Heart right ventricle (tissue), 16 donors: ENCODE results near the gene PSAP. TPM values are rescaled to one million over a fixed set of nuclear protein-coding genes. Genes with fewer than 3 reads are reported as not detected.
A peak's percentile ranks its signal among the peaks of the same experiment; 100 is the strongest.

Source experiments
- ATAC-seq, 8 donors: fragments of 200-7000 bp; cut with Tn5 transposase; one replicate each; pipeline ENCODE4 v1.9.1; 2020; ENCODE audit warnings: mild to moderate bottlenecking in 8 of 8, moderate library complexity in 8 of 8, moderate number of reproducible peaks in 1 of 8
- DNase-seq, 2 donors: peaks; one replicate each; pipeline ENCODE4 v3.0.0-alpha.2; 2020
- H3K27ac ChIP-seq, 10 donors: fragments of 200-600 bp; sonication (generic) in 2 of 10; one replicate each; pipeline versions ENCODE4 v1.5.0 to v1.8.0; 2020 to 2022; ENCODE audit warnings: mild to moderate bottlenecking in 3 of 10
- H3K27me3 ChIP-seq, 7 donors: fragments of 200-600 bp; one replicate each; pipeline ENCODE4 v1.8.0; 2021 to 2022; ENCODE audit warnings: mild to moderate bottlenecking in 2 of 7
- H3K36me3 ChIP-seq, 9 donors: fragments of 200-600 bp; sonication (generic) in 1 of 9; one replicate each; pipeline versions ENCODE4 v1.5.0 to v1.8.0; 2020 to 2022; ENCODE audit warnings: mild to moderate bottlenecking in 2 of 9
- H3K4me1 ChIP-seq, 9 donors: fragments of 200-600 bp; sonication (generic) in 1 of 9; one replicate each; pipeline versions ENCODE4 v1.5.0 to v1.8.0; 2020 to 2022; ENCODE audit warnings: mild to moderate bottlenecking in 4 of 9
- H3K4me3 ChIP-seq, 10 donors: fragments of 200-600 bp; sonication (generic) in 2 of 10; one replicate each; pipeline versions ENCODE4 v1.5.0 to v1.8.0; 2020 to 2022; ENCODE audit warnings: mild to moderate bottlenecking in 7 of 10, moderate library complexity in 2 of 10
- H3K9me3 ChIP-seq, 11 donors: fragments of 200-600 bp in 10 of 11; sonication (generic) in 2 of 11; one replicate each; pipeline versions ENCODE4 v1.5.0 to v1.8.0; 2013 to 2022; ENCODE audit warnings: mild to moderate bottlenecking in 2 of 11, control low read depth in 1 of 11, moderate library complexity in 1 of 11
- WGBS, 2 donors: extraction: QIAGEN DNeasy Blood & Tissue Kit; methylation state at CpG; one replicate each; pipeline ENCODE4 v1.1.7; 2013; ENCODE audit warnings: inconsistent platforms in 1 of 2; 5-methylcytosine and 5-hydroxymethylcytosine counted together
- intact Hi-C, 10 donors: fragments of 100-400 bp; cut with DNase I; formaldehyde crosslinking; loops; one replicate each; pipeline versions ENCODE4 v1.11.1 to v1.14.2; 2022
- polyA plus RNA-seq, 2 donors: library from polyadenylated mRNA; stranded (reverse); fragments of 200-250 nt; gene quantifications; one replicate each; pipeline ENCODE4 v1.2.3, GENCODE V29; 2013
- total RNA-seq, 10 donors: library from RNA; stranded (reverse); fragmentation: NEBNext Ultra II Directional in 3 of 10; extraction: Animal tissue kit (Norgen Biotek cat#: 25700) in 3 of 10; gene quantifications; one replicate each; pipeline versions ENCODE4 v1.2.1 to v1.2.4, GENCODE V29; 2021 to 2023
- TF ChIP-seq, protein P1 (sequence below), 9 donors: fragments of 200-600 bp; sonication (generic) in 2 of 9; IDR thresholded peaks; one replicate each; pipeline versions ENCODE4 v1.5.0 to v1.8.0; 2021 to 2022; ENCODE audit warnings: antibody characterized with exemption in 9 of 9, mild to moderate bottlenecking in 5 of 9, moderate library complexity in 1 of 9
- donor health status: Arrhythmogenic right ventricular cardiomyopathy.
- donor health status: ischemic (EF 13 %, LVEDD 7.1; RV severe dilation, severe dysfunction).
- donor health status: healthy with polysubstance abuse.
- donor health status: DM: no; HTN: yes; CAD: no.
- donor health status: DM: no; HTN: no; CAD: no.
- donor health status: ischemic (EF 25% LVEDD 6.9; RV normal size, moderate dysfunction).
- donor health status: ischemic (EF 25% LVEDD 5.7; RV mildly dilated, moderate dysfunction).
- donor health status: healthy.
- donor health status: DM: yes; HTN: yes; CAD: no.
- donor health status: Ischemic cardiomyopathy.
- donor health status: ischemic (EF 35%, LVEDD 5.7; RV mildly dilated, moderate dysfunction).
- donor health status: nonischemic (EF 11% LVEDD 7.7; RV severe dilation, severe dysfunction).
- donor health status: DM: yes; HTN: yes; CAD: no.
- donor health status: PGD.
- donor health status: ischemic (EF 29% LVEDD 5.4; RV normal size, mild dysfunction).
- donor health status: nonischemic (EF 23%, LVEDD 6.1; RV moderate dilation, normal function).

PSAP gene
- total and polyA plus RNA-seq, 12 donors, result 443 to 2,078 (median 1,616) TPM

- Histone ChIP-seq H3K27me3 (no peaks in the 10 kb centered on the region), H3K27ac (no peak overlapping the region), H3K9me3 (no peaks in the 10 kb centered on the region), H3K36me3 (no peaks in the 10 kb centered on the region), H3K4me1 (peaks cover 2 to 21% (median 15%) of the 10 kb centered on the region in 9 donors), H3K4me3 (no peak overlapping the region)
- intact Hi-C loops, result no loop called here
- TF ChIP-seq, protein P1, sequence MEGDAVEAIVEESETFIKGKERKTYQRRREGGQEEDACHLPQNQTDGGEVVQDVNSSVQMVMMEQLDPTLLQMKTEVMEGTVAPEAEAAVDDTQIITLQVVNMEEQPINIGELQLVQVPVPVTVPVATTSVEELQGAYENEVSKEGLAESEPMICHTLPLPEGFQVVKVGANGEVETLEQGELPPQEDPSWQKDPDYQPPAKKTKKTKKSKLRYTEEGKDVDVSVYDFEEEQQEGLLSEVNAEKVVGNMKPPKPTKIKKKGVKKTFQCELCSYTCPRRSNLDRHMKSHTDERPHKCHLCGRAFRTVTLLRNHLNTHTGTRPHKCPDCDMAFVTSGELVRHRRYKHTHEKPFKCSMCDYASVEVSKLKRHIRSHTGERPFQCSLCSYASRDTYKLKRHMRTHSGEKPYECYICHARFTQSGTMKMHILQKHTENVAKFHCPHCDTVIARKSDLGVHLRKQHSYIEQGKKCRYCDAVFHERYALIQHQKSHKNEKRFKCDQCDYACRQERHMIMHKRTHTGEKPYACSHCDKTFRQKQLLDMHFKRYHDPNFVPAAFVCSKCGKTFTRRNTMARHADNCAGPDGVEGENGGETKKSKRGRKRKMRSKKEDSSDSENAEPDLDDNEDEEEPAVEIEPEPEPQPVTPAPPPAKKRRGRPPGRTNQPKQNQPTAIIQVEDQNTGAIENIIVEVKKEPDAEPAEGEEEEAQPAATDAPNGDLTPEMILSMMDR (IDR thresholded peaks at IDR 0.05), result no peak
- ATAC-seq (no peak), DNase-seq (no peak)
- WGBS, 2 donors, result 94 to 96% methylated on average over 18 of the region's 18 CpGs
These were observed 66.3 kb downstream of the PSAP start for GRCh38 chr10:71784679-71785272.

DNA sequence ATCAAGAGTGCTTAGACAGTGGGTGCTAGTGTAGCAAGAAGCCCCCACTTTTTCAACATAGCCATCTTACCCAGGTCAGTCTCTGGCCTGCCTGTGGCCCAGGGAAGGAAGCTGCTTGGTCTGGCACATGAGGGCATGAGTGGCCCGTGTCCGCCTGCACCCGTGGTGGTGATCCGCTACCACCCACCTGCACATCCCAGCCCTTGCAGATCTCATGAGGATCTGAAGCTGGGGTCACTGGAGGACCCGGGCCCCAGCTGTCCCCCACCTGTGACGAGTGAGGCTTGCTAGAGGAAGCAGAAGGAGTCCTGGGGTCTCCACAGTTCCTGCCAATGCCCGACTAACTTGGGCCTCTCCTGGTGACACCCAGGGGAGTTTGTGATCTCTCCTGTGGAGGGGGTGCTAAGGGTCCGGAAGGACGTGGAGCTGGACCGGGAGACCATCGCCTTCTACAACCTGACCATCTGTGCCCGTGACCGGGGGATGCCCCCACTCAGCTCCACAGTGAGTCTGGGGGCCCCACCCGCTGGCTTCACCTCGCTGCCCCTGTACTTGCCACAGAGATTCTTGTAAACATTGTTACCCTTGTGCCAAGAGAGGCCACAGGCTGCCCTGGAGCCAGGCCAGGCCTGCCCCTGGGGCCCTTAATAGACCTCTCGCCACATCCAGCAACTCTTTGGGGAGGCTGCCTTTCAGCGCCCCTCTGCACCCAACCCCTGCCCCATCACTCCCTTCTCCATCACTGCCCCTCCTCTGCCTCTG lies 67.0 kb downstream of the PSAP start:
- intact Hi-C loops, result no loop called here

GRCh38 chr10:71782917-71783490 lies 68.0 kb downstream of the PSAP start:
- Histone ChIP-seq H3K27me3 (no peaks in the 10 kb centered on the region), H3K9me3 (no peaks in the 10 kb centered on the region), H3K4me1 (peaks cover 2 to 27% (median 15%) of the 10 kb centered on the region in 9 donors), H3K27ac (peak overlapping the region in 2 of 10 donors; percentile 2 to 36), H3K4me3 (no peak overlapping the region), H3K36me3 (no peaks in the 10 kb centered on the region)
- WGBS, 2 donors, result 42 to 46% methylated on average over 7 of the region's 7 CpGs
- DNase-seq, result no peak
- intact Hi-C loops, result no loop called here
- TF ChIP-seq, protein P1 (IDR thresholded peaks at IDR 0.05), result no peak
- peak in 7 of 8 donors; percentile 26 to 71 (median 64) for ATAC-seq

More for the DNA sequence above, 67.0 kb downstream of the PSAP start:
- H3K4me3 ChIP-seq, result no peak overlapping the region
- ATAC-seq (no peak), DNase-seq (no peak)
- TF ChIP-seq, protein P1 (IDR thresholded peaks at IDR 0.05), result no peak
- 90 to 92% methylated on average over 17 of the region's 17 CpGs for WGBS, 2 donors
- no peaks in the 10 kb centered on the region for H3K27me3 ChIP-seq
- H3K4me1 ChIP-seq, result peaks cover 2 to 21% (median 15%) of the 10 kb centered on the region in 9 donors
- no peaks in the 10 kb centered on the region for H3K9me3 ChIP-seq
- H3K27ac ChIP-seq, result no peak overlapping the region
- H3K36me3 ChIP-seq, result no peaks in the 10 kb centered on the region

DNA sequence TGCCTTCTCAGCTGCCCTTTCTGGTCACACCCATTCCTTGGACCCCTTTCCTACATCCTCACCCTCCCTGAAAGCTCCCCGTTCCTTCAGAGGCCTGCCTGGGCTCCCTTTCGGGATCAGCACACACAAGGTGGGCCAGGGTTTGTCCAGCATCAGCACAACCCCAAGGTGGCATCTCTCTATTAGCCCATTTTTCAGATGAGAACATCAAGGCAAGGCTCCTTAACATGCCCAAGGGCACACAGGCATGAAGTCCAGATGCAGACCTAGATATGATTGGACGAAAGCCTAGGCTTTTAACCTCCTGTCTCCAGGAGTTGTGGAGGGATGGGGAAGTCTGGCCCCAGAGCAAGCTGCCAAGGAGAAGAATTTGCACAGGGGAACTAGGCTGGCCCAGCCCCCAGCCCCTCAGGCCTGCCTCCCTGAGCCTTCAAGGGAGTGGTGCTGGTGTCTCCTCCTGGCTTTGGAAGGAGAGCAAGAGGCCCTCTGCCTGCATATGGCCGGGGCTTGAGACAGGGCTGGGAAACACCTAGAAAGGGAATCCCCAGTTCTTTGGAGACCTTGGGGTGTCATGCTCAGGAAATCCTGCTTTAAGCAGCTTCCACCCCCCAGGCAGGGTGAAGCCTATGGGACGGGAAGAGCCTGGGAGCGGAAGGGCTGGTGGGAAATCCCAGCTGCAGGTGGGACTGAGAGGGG lies 68.7 kb downstream of the PSAP start:
- 79 to 84% methylated on average over 6 of the region's 6 CpGs for WGBS, 2 donors
- H3K36me3 ChIP-seq, result no peaks in the 10 kb centered on the region
- H3K9me3 ChIP-seq, result no peaks in the 10 kb centered on the region
- H3K27me3 ChIP-seq, result no peaks in the 10 kb centered on the region
- intact Hi-C loops, result no loop called here
- H3K27ac ChIP-seq, result peak overlapping the region in 2 of 10 donors; percentile 2 to 36
- ATAC-seq (peak in 4 of 8 donors; percentile 17 to 43 (median 26)), DNase-seq (no peak)
- H3K4me1 ChIP-seq, result peaks cover 2 to 30% (median 15%) of the 10 kb centered on the region in 9 donors
- TF ChIP-seq, protein P1 (IDR thresholded peaks at IDR 0.05), result no peak
- no peak overlapping the region for H3K4me3 ChIP-seq
